ENCODE results near the gene ZNRF1. TPM values are rescaled to one million over a fixed set of nuclear protein-coding genes. Genes with fewer than 3 reads are reported as not detected.

Gene ZNRF1
- total and polyA plus RNA-seq, 2 donors (not counting 1 experiment from before 2014, with no cell fraction given) = 0.27 to 0.76 TPM

- no peaks in the 10 kb centered on the region for H3K4me1 Mint-ChIP-seq
These were observed 36.7 kb downstream of the ZNRF1 start for GRCh38 chr16:75035410-75035968.

More at GRCh38 chr16:75035410-75035968, 36.7 kb downstream of the ZNRF1 start:
- H3K27me3 ChIP-seq (replicated peaks in 1 of 4; ENCODE audit: control extremely low read depth in 1 of 4, control insufficient read depth in 3 of 4, insufficient read depth in 4 of 4, low read length in 3 of 4) = no peaks in the 10 kb centered on the region
- 89% methylated on average over 8 of the region's 9 CpGs for WGBS (ENCODE audit: insufficient coverage)
- DNase-seq (no peak), ATAC-seq (ENCODE audit: low read depth) (no peak)
- H3K27ac ChIP-seq (ENCODE audit: low read length in 2 of 2) = no peak overlapping the region
- H3K9ac ChIP-seq (ENCODE audit: low read length) = no peak overlapping the region
- intact Hi-C loops (cut with micrococcal nuclease) = no loop called here
- TF ChIP-seq CTCF (IDR thresholded peaks at IDR 0.05) (no peak), EZH2 (IDR thresholded peaks at IDR 0.05; ENCODE audit: borderline replicate concordance, insufficient read depth, low read depth, low read length, poor library complexity, severe bottlenecking) (no peak)
- ChIA-PET POLR2A (no interaction called here), CTCF (no interaction called here)
- no peak overlapping the region for H3K4me2 ChIP-seq (replicated peaks; ENCODE audit: low read depth, low read length, poor library complexity, severe bottlenecking)
- H3K4me3 ChIP-seq (ENCODE audit: control extremely low read depth in 1 of 5, extremely low read depth in 1 of 5, insufficient read depth in 1 of 5, low read depth in 2 of 5, low read length in 4 of 5) = no peak overlapping the region
- H4K20me1 ChIP-seq (ENCODE audit: control insufficient read depth, insufficient read depth, low read length, poor library complexity, severe bottlenecking) = no peaks in the 10 kb centered on the region
- H3K9me3 ChIP-seq (ENCODE audit: control extremely low read depth in 1 of 3, control insufficient read depth in 2 of 3, insufficient read depth in 1 of 3, low read length in 2 of 3) = no peaks in the 10 kb centered on the region
- H3K4me1 ChIP-seq (ENCODE audit: control insufficient read depth in 2 of 2, insufficient read depth in 2 of 2, low read length in 2 of 2) = no peaks in the 10 kb centered on the region
- H3K4me3 Mint-ChIP-seq = no peak overlapping the region
- no peaks in the 10 kb centered on the region for H3K9me3 Mint-ChIP-seq (ENCODE audit: insufficient read depth)
- no peaks in the 10 kb centered on the region for H3K36me3 ChIP-seq (replicated peaks in 1 of 2; ENCODE audit: control extremely low read depth in 1 of 2, control insufficient read depth in 1 of 2, extremely low read depth in 1 of 2, insufficient read depth in 2 of 2, low read length in 1 of 2)
- H3K27me3 Mint-ChIP-seq = peaks cover 4% of the 10 kb centered on the region
- H3K27ac Mint-ChIP-seq = no peak overlapping the region
- no peaks in the 10 kb centered on the region for H3K79me2 ChIP-seq (ENCODE audit: control insufficient read depth, insufficient read depth, low read length)
- H2AFZ ChIP-seq (ENCODE audit: insufficient read depth, low read depth, low read length, poor library complexity, severe bottlenecking) = no peak overlapping the region

Measured in B cell (primary cell).